MM.1S (cell line): ENCODE data around the gene SLIT1.

ENCODE experiments used
- DNase-seq: peaks from one replicate; pipeline ENCODE4 v3.0.0-alpha.2; 2015
- H2AFZ ChIP-seq: fragments of 300-600 bp; sonication (generic); 2 replicates; pipeline ENCODE4 v1.6.0; 2016; ENCODE audit warnings: antibody characterized with exemption, low read length
- H3F3A ChIP-seq: fragments of 300-600 bp; sonication (generic); 2 replicates; pipeline ENCODE4 v1.6.1; 2016; ENCODE audit warnings: mild to moderate bottlenecking, antibody characterized with exemption, low read length, moderate library complexity, mixed read lengths; ENCODE audit not compliant: insufficient read depth
- H3K27ac ChIP-seq: fragments of 300-600 bp; sonication (generic); 2 replicates; pipeline ENCODE4 v1.5.1; 2016; ENCODE audit warnings: mild to moderate bottlenecking, low read length
- H3K27me3 ChIP-seq: fragments of 300-600 bp; sonication (generic); replicated peaks from 2 replicates; pipeline ENCODE4 v1.6.0; 2016; ENCODE audit warnings: low read length; ENCODE audit not compliant: insufficient read depth
- H3K36me3 ChIP-seq: fragments of 300-600 bp; sonication (generic); replicated peaks from 2 replicates; pipeline ENCODE4 v1.6.1; 2016; ENCODE audit warnings: mild to moderate bottlenecking, low read length, mixed read lengths; ENCODE audit not compliant: insufficient read depth
- H3K4me1 ChIP-seq: fragments of 300-600 bp; sonication (generic); 2 replicates; pipeline ENCODE4 v1.6.1; 2016; ENCODE audit warnings: low read length, mixed read lengths
- H3K4me2 ChIP-seq: fragments of 300-600 bp; sonication (generic); 2 replicates; pipeline ENCODE4 v1.6.0; 2016; ENCODE audit warnings: low read depth, low read length
- H3K4me3 ChIP-seq: fragments of 300-600 bp; sonication (generic); 2 replicates; pipeline ENCODE4 v1.5.1; 2016; ENCODE audit warnings: low read length, mixed read lengths
- H3K79me2 ChIP-seq: fragments of 300-600 bp; sonication (generic); 2 replicates; pipeline ENCODE4 v1.6.1; 2016; ENCODE audit warnings: mixed run types, low read length, mixed read lengths
- H3K9ac ChIP-seq: fragments of 300-600 bp; sonication (generic); 2 replicates; pipeline ENCODE4 v1.6.1; 2016; ENCODE audit warnings: low read length, mixed read lengths
- H3K9me2 ChIP-seq: fragments of 300-600 bp; sonication (generic); replicated peaks from 2 replicates; pipeline ENCODE4 v1.6.1; 2016; ENCODE audit warnings: mild to moderate bottlenecking, low read length, mixed read lengths; ENCODE audit not compliant: insufficient read depth
- H3K9me3 ChIP-seq: fragments of 300-600 bp; sonication (generic); replicated peaks from 2 replicates; pipeline ENCODE4 v1.6.1; 2016; ENCODE audit warnings: mild to moderate bottlenecking, low read length, mixed read lengths; ENCODE audit not compliant: insufficient read depth
- H4K20me1 ChIP-seq: fragments of 300-600 bp; sonication (generic); 2 replicates; pipeline ENCODE4 v1.6.1; 2016; ENCODE audit warnings: mild to moderate bottlenecking, low read length, moderate library complexity, mixed read lengths; ENCODE audit not compliant: insufficient read depth
- EZH2 ChIP-seq: fragments of 300-600 bp; sonication (generic); optimal IDR thresholded peaks from 2 replicates; pipeline ENCODE3; 2017; ENCODE audit warnings: low read depth, mild to moderate bottlenecking, antibody characterized with exemption, low read length, mixed read lengths
- EZH2phosphoT487 ChIP-seq: fragments of 300-600 bp; sonication (generic); IDR thresholded peaks from 2 replicates; pipeline ENCODE4 v1.6.1; 2018; ENCODE audit warnings: antibody characterized with exemption, low read length
- TF ChIP-seq, protein P1 (sequence below): fragments of 300-600 bp; sonication (generic); IDR thresholded peaks from 2 replicates; pipeline ENCODE4 v1.5.1; 2016; ENCODE audit warnings: antibody characterized with exemption, low read length, mixed read lengths

The SLIT1 gene

DNA sequence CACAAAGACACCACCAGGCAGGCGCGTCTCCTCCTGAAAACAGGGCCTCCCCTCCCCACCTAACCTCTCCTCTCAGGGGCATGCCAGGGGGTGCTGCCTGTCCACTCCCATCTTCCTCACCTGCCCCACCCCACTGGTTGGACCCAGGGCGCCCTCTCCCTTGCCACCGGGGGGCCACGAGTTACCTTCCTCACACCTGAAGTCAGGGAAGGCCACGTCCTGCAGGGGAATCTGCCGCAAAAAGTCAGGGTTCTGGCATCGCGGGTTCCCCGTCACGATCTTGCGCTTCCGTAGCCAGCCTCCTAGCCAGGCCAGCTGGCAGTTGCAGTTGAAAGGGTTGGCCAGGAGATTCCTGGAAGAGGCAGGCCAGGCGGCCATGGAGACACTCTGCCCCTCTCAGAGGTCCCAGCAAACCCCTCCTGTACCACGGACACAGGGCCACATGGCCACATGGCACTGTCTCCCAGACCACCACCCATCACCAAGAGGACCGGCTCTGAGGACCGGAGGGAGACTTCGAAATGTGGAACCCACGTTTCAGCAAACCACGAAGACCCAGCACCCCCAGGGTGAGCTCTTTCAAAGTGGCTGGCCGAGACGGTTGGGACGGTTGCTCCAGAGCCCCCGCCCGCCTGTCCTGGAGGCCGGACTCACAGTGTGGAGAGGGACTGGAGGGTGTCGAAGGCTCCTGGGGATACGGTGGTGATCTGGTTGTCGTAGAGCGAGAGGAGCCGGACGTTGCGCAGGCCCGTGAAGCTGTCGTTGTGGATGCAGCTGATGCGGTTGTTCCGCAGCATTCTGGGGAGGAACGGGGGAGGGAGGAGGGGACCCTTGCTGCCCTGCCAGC, 142.8 kb downstream of the SLIT1 start:
- Histone ChIP-seq H3K9me3 (no peaks in the 10 kb centered on the region), H3K9me2 (no peaks in the 10 kb centered on the region), H3K4me3 (no peak overlapping the region), H3K4me2 (no peak overlapping the region), H3K27me3 (no peaks in the 10 kb centered on the region), H3K79me2 (no peaks in the 10 kb centered on the region), H3F3A (no peaks in the 10 kb centered on the region), H3K36me3 (no peaks in the 10 kb centered on the region), H3K27ac (no peak overlapping the region), H4K20me1 (no peaks in the 10 kb centered on the region), H3K4me1 (no peaks in the 10 kb centered on the region), H3K9ac (no peak overlapping the region), H2AFZ (no peak overlapping the region)
- no peak for DNase-seq
- no peak for TF ChIP-seq EZH2
- TF ChIP-seq, protein P1, sequence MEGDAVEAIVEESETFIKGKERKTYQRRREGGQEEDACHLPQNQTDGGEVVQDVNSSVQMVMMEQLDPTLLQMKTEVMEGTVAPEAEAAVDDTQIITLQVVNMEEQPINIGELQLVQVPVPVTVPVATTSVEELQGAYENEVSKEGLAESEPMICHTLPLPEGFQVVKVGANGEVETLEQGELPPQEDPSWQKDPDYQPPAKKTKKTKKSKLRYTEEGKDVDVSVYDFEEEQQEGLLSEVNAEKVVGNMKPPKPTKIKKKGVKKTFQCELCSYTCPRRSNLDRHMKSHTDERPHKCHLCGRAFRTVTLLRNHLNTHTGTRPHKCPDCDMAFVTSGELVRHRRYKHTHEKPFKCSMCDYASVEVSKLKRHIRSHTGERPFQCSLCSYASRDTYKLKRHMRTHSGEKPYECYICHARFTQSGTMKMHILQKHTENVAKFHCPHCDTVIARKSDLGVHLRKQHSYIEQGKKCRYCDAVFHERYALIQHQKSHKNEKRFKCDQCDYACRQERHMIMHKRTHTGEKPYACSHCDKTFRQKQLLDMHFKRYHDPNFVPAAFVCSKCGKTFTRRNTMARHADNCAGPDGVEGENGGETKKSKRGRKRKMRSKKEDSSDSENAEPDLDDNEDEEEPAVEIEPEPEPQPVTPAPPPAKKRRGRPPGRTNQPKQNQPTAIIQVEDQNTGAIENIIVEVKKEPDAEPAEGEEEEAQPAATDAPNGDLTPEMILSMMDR: no peak
- no peak for TF ChIP-seq EZH2phosphoT487

- Histone ChIP-seq H3K79me2 (no peaks in the 10 kb centered on the region), H3K4me1 (no peaks in the 10 kb centered on the region), H3K4me3 (no peak overlapping the region), H3K9me2 (no peaks in the 10 kb centered on the region), H3K4me2 (no peak overlapping the region), H3K9me3 (no peaks in the 10 kb centered on the region), H3K27ac (no peak overlapping the region), H3K27me3 (no peaks in the 10 kb centered on the region), H3F3A (no peaks in the 10 kb centered on the region), H4K20me1 (no peaks in the 10 kb centered on the region), H3K36me3 (no peaks in the 10 kb centered on the region), H3K9ac (no peak overlapping the region), H2AFZ (no peak overlapping the region)
- DNase-seq: no peak
- TF ChIP-seq EZH2phosphoT487 (no peak), EZH2 (no peak)
- TF ChIP-seq, protein P1: no peak
Observed at GRCh38 chr10:97042081-97042480, 143.7 kb downstream of the SLIT1 start.

GRCh38 chr10:97040706-97041105, 145.1 kb downstream of the SLIT1 start:
- no peaks in the 10 kb centered on the region for H3K36me3 ChIP-seq
- H3F3A ChIP-seq: no peaks in the 10 kb centered on the region
- no peak overlapping the region for H3K4me3 ChIP-seq
- H3K4me2 ChIP-seq: no peak overlapping the region
- H3K9me3 ChIP-seq: no peaks in the 10 kb centered on the region
- no peaks in the 10 kb centered on the region for H3K9me2 ChIP-seq
- H3K9ac ChIP-seq: no peak overlapping the region
- no peak overlapping the region for H2AFZ ChIP-seq
- 0 out of 2 replicates have a peak, but pooled peaks cover 7% of the 10 kb centered on the region for H3K27me3 ChIP-seq
- no peak for DNase-seq
- H3K4me1 ChIP-seq: no peaks in the 10 kb centered on the region
- TF ChIP-seq EZH2phosphoT487: no peak
- TF ChIP-seq, protein P1: no peak
- no peak for TF ChIP-seq EZH2
- H3K79me2 ChIP-seq: no peaks in the 10 kb centered on the region
- no peaks in the 10 kb centered on the region for H4K20me1 ChIP-seq
- H3K27ac ChIP-seq: no peak overlapping the region
